ENCODE results near the gene MYEOV. TPM values are rescaled to one million over a fixed set of nuclear protein-coding genes. Genes with fewer than 3 reads are reported as not detected.

Gene MYEOV
- total RNA-seq, 4 donors from 2014 or later: 13.9 to 32.9 (median 25.8) TPM

- no peak for DNase-seq (ENCODE audit: low spot score in 2 of 2)
- no peak overlapping the region for H3K4me3 ChIP-seq (ENCODE audit: low read depth, poor library complexity, severe bottlenecking)
- WGBS, 2 donors: 88 to 94% methylated on average over 9 of the region's 9 CpGs
- intact Hi-C loops (cut with DNase I; ENCODE audit: low total_unique reads): no loop called here
- TF ChIP-seq POLR2A (IDR thresholded peaks at IDR 0.05) (no peak), CTCF (IDR thresholded peaks at IDR 0.05) (no peak)
Observed at GRCh38 chr11:69284081-69284511, 9.9 kb upstream of the MYEOV start.

DNA sequence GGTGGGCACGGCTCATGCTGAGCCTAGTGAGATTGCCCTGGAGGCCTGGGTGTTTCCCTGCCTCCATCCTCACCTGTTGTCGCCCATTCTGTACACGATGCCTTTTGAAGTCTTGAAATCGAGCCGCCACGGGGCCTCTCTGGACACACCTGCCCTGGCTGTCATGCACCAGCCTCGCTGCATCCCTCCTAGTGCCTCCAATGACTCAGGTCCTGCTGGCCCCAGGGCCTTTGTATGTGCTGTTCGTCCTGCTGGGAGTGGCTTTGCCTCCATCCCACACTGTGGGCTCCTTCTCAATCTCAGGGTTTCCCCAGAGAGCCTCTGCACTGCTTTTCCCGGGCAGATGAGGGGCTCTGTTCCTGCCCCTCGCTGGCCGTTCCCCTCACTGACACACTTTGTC lies 8.9 kb upstream of the MYEOV start:
- TF ChIP-seq POLR2A (IDR thresholded peaks at IDR 0.05) (no peak), CTCF (IDR thresholded peaks at IDR 0.05) (no peak)
- intact Hi-C loops (cut with DNase I; ENCODE audit: low total_unique reads): no loop called here
- WGBS, 2 donors: 88 to 94% methylated on average over 11 of the region's 11 CpGs
- DNase-seq (ENCODE audit: low spot score in 2 of 2): no peak
- no peak overlapping the region for H3K4me3 ChIP-seq (ENCODE audit: low read depth, poor library complexity, severe bottlenecking)

DNA sequence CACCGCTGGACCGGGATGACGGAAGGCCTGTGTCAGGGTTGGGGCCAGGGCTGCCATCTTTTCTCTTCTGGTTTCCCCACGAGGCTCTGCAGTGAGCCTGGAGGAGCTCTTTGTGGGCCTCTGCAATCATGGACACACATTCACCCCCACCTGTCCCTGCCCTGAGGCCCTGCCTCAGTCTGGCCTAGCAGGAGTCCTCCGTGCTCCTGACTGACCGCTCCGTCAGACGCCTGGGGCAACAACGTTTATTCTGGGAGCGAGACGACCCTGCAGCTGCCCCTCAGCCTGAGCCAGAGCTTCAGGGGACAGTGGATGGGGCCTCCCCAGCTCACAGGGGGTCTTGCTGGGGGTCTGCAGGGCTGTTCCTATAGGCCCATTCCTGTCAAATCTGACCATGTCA lies 8.2 kb upstream of the MYEOV start:
- DNase-seq (ENCODE audit: low spot score in 2 of 2): no peak
- no peak overlapping the region for H3K4me3 ChIP-seq (ENCODE audit: low read depth, poor library complexity, severe bottlenecking)
- TF ChIP-seq POLR2A (IDR thresholded peaks at IDR 0.05) (no peak), CTCF (IDR thresholded peaks at IDR 0.05) (no peak)
- 89 to 95% methylated on average over 10 to 11 of the region's 11 CpGs for WGBS, 2 donors
- intact Hi-C loops (cut with DNase I; ENCODE audit: low total_unique reads): no loop called here

DNA sequence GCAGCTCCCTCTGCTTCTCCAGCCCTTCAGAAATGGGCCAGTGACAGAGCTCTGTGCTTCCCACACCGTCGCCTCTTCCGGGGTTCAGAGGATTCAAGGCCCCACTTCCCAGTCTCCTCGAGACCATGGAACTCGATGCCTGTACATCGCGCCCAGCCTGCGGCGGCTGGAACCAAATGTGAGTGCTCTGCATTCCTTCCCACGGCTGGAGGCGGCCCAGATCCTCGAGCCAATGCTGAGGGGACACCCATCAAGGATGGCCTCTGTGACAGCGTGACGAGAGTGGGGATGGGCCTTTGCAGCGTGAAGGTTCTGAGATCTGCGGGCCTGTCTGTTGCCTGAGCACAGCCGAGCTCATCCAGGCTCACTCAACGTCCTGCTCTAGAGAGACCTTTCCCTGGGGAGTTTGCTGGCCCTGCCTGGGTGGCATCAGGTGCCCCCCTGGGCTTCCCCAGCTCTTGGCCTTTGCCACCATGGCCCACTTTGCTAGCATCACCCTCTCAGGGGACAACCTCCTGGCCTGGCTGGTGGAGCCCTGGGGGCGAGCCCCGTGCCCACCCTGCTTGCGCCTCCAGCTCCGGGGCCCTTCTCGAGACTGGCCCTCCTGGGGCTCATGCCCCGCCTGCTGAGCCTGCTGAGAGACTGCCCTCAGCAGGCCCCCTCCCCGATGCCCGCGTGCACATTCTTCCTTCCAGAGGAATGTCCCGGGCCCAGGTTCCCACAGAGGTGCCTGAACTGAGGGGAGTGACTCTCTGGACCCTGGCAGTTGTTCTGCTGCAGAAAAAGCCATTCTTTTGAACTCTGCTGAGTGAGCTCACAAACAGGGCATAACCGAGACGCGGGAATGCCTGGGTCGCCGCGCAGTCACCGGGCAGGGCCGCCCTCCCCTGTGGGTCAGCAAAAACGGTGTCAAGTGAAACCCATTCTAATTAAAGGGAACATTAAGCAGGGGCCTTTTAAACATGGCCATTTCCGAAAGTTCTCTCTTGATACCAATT lies 7.3 kb upstream of the MYEOV start:
- TF ChIP-seq POLR2A (IDR thresholded peaks at IDR 0.05) (no peak), CTCF (IDR thresholded peaks at IDR 0.05) (no peak)
- no peak for DNase-seq (ENCODE audit: low spot score in 2 of 2)
- H3K4me3 ChIP-seq (ENCODE audit: low read depth, poor library complexity, severe bottlenecking): no peak overlapping the region
- WGBS, 2 donors: 84 to 86% methylated on average over 38 of the region's 38 CpGs
- intact Hi-C loops (cut with DNase I; ENCODE audit: low total_unique reads): no loop called here

DNA sequence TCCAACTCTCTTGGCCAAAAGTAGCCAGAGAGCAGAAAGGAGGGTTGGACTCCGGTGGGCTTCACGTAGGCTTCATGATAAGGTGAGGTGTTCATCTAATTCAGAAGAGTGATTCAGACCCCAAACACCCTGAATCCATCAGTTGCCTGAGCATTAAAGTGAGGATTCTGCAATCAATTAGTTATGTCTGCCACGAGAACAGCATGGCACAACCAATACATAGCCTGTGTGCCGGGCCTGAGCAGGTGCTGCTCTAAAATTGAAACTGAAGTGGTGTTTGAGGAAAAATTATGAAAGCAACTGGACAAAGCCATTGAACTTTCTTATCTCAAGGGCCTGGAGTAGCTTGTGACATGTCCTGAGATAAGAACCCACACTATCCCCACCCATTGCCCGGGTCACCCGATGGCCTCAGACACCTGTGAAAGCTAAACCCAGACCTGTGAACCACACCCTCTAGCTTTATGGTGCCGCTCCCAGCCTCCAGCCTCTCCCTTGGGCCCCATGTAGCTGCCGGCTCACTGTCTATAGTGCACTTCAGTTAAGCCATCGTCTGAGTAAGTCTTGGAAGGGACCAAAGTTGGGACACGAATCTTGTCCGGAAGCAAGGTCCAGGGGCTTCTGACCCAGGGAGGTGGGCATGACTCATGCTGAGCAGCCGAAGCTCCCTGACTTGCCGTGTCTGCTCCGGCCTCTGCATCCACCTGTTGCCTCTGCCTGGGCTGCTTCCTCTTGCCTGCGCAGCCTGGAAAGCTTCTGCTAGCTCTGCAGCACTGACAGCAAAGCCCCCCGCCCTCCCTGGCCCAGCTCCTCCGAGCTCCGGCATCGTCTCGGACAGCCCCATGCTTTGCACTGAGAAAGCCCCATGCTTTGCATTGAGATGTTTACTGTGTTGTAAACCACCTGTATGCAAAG lies 5.7 kb upstream of the MYEOV start:
- no peak for DNase-seq (ENCODE audit: low spot score in 2 of 2)
- 82 to 89% methylated on average over 20 of the region's 20 CpGs for WGBS, 2 donors
- TF ChIP-seq CTCF (IDR thresholded peaks at IDR 0.05): no peak
- TF ChIP-seq POLR2A (IDR thresholded peaks at IDR 0.05): no peak
- intact Hi-C loops (cut with DNase I; ENCODE audit: low total_unique reads): no loop called here
- H3K4me3 ChIP-seq (ENCODE audit: low read depth, poor library complexity, severe bottlenecking): no peak overlapping the region

Measured in lower leg skin (tissue), 4 donors.